ENCODE data around the gene OPN1SW. TPM values are rescaled to one million over a fixed set of nuclear protein-coding genes. Genes with fewer than 3 reads are reported as not detected.

Gene OPN1SW
- total and polyA plus RNA-seq, 9 of the 15 experiments (the other 6 are each of a cell fraction or from before 2014, with no cell fraction given): 0.84 to 1.0 TPM; not detected in 7

DNA sequence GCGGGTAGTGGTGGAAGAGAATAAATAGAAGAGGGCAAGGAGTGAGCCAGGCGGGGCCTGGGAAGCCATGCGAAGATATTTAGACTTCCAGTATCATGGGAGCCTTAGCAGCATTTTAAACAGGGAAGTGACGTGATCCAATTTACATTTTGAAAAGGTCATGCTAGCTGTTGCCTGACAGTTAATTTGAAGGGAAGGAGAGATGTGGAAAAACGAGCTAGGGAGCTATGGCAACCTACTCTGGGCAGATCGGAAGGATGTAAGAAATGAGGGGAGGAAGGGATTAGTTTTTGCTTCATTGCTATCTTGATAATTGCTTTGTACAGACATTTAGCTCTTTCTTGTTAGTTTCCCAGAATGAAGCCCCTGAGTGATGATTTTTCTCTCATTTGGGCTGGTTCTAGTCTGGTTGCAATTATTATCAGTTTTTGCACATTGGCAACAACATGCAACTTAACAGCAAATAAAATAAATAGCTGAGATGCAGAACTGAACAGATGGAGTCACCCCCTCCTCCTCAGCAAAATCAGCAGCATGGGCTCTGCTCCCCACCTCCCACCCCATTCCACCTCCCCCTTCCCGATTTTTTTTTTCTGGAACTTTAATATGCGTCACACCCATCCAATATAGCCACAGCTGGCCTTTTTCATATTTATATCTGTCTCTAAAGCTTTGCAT lies 49.4 kb downstream of the OPN1SW start (continued):
- no peak for TF ChIP-seq USF1 (CRISPR knock-in tag; IDR thresholded peaks at IDR 0.05)

DNA sequence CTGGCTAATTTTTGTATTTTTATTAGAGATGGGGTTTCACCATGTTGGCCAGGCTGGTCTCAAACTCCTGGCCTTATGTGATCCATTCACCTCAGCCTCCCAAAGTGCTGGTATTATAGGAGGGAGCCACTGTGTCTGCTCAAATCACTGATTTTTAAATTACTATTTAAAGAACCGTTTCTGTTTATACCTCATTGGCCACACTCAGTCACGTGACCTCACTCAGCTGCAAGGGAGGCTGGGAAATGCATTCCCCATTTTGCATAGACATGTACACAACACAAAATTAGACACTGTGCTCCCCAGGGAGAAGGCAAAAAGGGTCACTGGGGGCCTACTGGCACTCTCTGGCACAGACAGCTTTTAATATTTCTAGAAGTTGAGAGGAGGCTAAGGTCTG lies 50.1 kb downstream of the OPN1SW start:
- Histone ChIP-seq H3K9ac (ENCODE audit: insufficient read depth in 1 of 2, low read depth in 2 of 2, low read length in 2 of 2) (no peak overlapping the region), H3K79me2 (ENCODE audit: control insufficient read depth, insufficient read depth, low read length) (no peaks in the 10 kb centered on the region), H3K4me3 (no peak overlapping the region), H3K4me1 (replicated peaks in 1 of 2; ENCODE audit: control insufficient read depth in 2 of 2, insufficient read depth in 2 of 2, low read length in 2 of 2) (0 out of 5 replicates have a peak, but pooled peaks cover 0 to 4% of the 10 kb centered on the region in 2 experiments), H3K27me3 (ENCODE audit: control insufficient read depth in 2 of 2, insufficient read depth in 2 of 2, low read length in 2 of 2) (peaks cover 5 to 6% of the 10 kb centered on the region in 2 experiments; a peak in 1 of 5 replicates), H2AFZ (ENCODE audit: low read depth, low read length) (peak overlapping the region; percentile 79), H3K9me3 (replicated peaks; ENCODE audit: control insufficient read depth, insufficient read depth, low read depth, low read length) (no peaks in the 10 kb centered on the region), H3K27ac (ENCODE audit: extremely low read depth, low read depth, low read length) (no peak overlapping the region), H3K4me2 (ENCODE audit: insufficient read depth, low read length) (peak overlapping the region; percentile 1; the same call in 1 of the 2 replicates), H4K20me1 (replicated peaks; ENCODE audit: control insufficient read depth, insufficient read depth, low read length) (no peaks in the 10 kb centered on the region), H3K9me1 (ENCODE audit: control insufficient read depth, insufficient read depth, low read length) (no peaks in the 10 kb centered on the region), H3K36me3 (ENCODE audit: control insufficient read depth, insufficient read depth, low read length) (no peaks in the 10 kb centered on the region)
- ChIA-PET POLR2A (interaction anchor here (0.8 to 16.5 kb wide), 5 partner anchors 13 to 112 kb away, joined by 3 to 242 read pairs (median 5); partner anchors contain the start of gene CALU), CTCF (ENCODE audit: low intra/inter-chr PET ratio) (interaction anchor here (1.2 kb wide), 1 partner anchor 155 kb away, joined by 4 read pairs; no protein-coding TSS in a partner anchor)
- in situ Hi-C loops (cut with MboI): no loop called here
- no TSS peak for BruUV-seq (replicated peaks)
- DNase-seq (ENCODE audit: extremely low read depth in 1 of 4, low spot score in 3 of 4) (peak in 3 of 4 experiments; percentile 52 to 76 (median 70)), FAIRE-seq (no peak), ATAC-seq (peak; percentile 67)
- intact Hi-C loops (cut with micrococcal nuclease): no loop called here
- WGBS (ENCODE audit: insufficient coverage, low coverage, missing lambda C conversion rate): 31% methylated on average over 2 of the region's 2 CpGs
- TF ChIP-seq TOE1 (IDR thresholded peaks at IDR 0.05; ENCODE audit: borderline replicate concordance) (peak; percentile 94), TOE1 (CRISPR knock-in tag; IDR thresholded peaks at IDR 0.05; ENCODE audit: borderline replicate concordance, low read depth) (no peak), TFAP4 (CRISPR knock-in tag; IDR thresholded peaks at IDR 0.05; ENCODE audit: borderline replicate concordance) (no peak; the same call in 1 of the 2 replicates), FOXK2 (conservative IDR thresholded peaks at IDR 0.05 in 1 of 2, IDR thresholded peaks at IDR 0.05 in 1 of 2; ENCODE audit: low read depth in 2 of 2) (0 out of 4 replicates have a peak, but pooled peaks have one; percentile 27 to 38), REST (IDR thresholded peaks at IDR 0.05; ENCODE audit: borderline replicate concordance) (peak; percentile 4; the same call in 1 of the 2 replicates), REST (CRISPR knock-in tag; IDR thresholded peaks at IDR 0.05; ENCODE audit: low read depth) (no peak), TRIM28 (IDR thresholded peaks at IDR 0.05) (peak; percentile 37; the same call in 1 of the 2 replicates), ERF (CRISPR knock-in tag; IDR thresholded peaks at IDR 0.05) (no peak)

Data from K562 (cell line).